Parathyroid adenoma (tissue), 2 donors: Measurements from ENCODE around the gene ZNF84.

Experiments
- H2AFZ ChIP-seq: fragments of 300-600 bp; sonication (generic); one replicate; pipeline ENCODE4 v1.7.0; 2017; ENCODE audit warnings: antibody characterized with exemption, mild to moderate bottlenecking
- H3K27ac ChIP-seq: fragments of 300-600 bp; sonication (generic); one replicate; pipeline ENCODE4 v1.7.0; 2017
- H3K27me3 ChIP-seq: fragments of 300-600 bp; sonication (generic); one replicate; pipeline ENCODE4 v1.7.0; 2017; ENCODE audit warnings: low read length; ENCODE audit not compliant: control insufficient read depth, insufficient read depth
- H3K36me3 ChIP-seq: fragments of 300-600 bp; sonication (generic); one replicate; pipeline ENCODE4 v1.7.0; 2017; ENCODE audit warnings: low read length; ENCODE audit not compliant: control insufficient read depth, insufficient read depth
- H3K4me1 ChIP-seq: fragments of 300-600 bp; sonication (generic); one replicate; pipeline ENCODE4 v1.7.0; 2017; ENCODE audit warnings: control low read depth
- H3K4me2 ChIP-seq: fragments of 300-600 bp; sonication (generic); one replicate; pipeline ENCODE4 v1.7.0; 2017; ENCODE audit warnings: low read length
- H3K4me3 ChIP-seq: fragments of 300-600 bp; sonication (generic); one replicate; pipeline ENCODE4 v1.7.0; 2017; ENCODE audit warnings: low read depth, low read length
- H3K79me2 ChIP-seq: fragments of 300-600 bp; sonication (generic); one replicate; pipeline ENCODE4 v1.7.0; 2017; ENCODE audit warnings: control low read depth
- H3K9ac ChIP-seq: fragments of 300-600 bp; sonication (generic); one replicate; pipeline ENCODE4 v1.7.0; 2017; ENCODE audit warnings: mild to moderate bottlenecking
- H3K9me3 ChIP-seq: fragments of 300-600 bp; sonication (generic); one replicate; pipeline ENCODE4 v1.7.0; 2017; ENCODE audit warnings: low read length; ENCODE audit not compliant: control insufficient read depth
- TF ChIP-seq, protein P1 (sequence below): fragments of 300-600 bp; sonication (generic); IDR thresholded peaks from one replicate; pipeline ENCODE4 v1.7.0; 2017; ENCODE audit warnings: antibody characterized with exemption, mild to moderate bottlenecking
- donor health status: primary hyperparathyroidism.

Gene ZNF84

DNA sequence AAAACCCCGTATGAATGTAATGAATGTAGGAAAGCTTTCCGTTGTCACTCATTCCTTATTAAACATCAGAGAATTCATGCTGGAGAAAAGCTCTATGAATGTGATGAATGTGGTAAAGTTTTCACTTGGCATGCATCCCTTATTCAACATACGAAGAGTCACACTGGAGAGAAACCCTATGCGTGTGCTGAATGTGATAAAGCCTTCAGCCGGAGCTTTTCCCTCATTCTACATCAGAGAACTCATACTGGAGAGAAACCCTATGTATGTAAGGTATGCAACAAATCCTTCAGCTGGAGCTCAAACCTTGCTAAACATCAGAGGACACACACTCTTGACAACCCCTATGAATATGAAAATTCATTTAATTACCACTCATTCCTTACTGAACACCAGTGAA is 68.9 kb downstream of the ZNF84 start:
- no peaks in the 10 kb centered on the region for H3K79me2 ChIP-seq
- no peak overlapping the region for H3K4me3 ChIP-seq
- no peaks in the 10 kb centered on the region for H3K4me1 ChIP-seq
- H3K27ac ChIP-seq = no peak overlapping the region
- peaks cover 31% of the 10 kb centered on the region for H3K9me3 ChIP-seq
- no peak overlapping the region for H3K9ac ChIP-seq
- H2AFZ ChIP-seq = no peak overlapping the region
- H3K36me3 ChIP-seq = peaks cover 51% of the 10 kb centered on the region
- TF ChIP-seq, protein P1, sequence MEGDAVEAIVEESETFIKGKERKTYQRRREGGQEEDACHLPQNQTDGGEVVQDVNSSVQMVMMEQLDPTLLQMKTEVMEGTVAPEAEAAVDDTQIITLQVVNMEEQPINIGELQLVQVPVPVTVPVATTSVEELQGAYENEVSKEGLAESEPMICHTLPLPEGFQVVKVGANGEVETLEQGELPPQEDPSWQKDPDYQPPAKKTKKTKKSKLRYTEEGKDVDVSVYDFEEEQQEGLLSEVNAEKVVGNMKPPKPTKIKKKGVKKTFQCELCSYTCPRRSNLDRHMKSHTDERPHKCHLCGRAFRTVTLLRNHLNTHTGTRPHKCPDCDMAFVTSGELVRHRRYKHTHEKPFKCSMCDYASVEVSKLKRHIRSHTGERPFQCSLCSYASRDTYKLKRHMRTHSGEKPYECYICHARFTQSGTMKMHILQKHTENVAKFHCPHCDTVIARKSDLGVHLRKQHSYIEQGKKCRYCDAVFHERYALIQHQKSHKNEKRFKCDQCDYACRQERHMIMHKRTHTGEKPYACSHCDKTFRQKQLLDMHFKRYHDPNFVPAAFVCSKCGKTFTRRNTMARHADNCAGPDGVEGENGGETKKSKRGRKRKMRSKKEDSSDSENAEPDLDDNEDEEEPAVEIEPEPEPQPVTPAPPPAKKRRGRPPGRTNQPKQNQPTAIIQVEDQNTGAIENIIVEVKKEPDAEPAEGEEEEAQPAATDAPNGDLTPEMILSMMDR = no peak
- no peaks in the 10 kb centered on the region for H3K27me3 ChIP-seq
- H3K4me2 ChIP-seq = no peak overlapping the region

DNA sequence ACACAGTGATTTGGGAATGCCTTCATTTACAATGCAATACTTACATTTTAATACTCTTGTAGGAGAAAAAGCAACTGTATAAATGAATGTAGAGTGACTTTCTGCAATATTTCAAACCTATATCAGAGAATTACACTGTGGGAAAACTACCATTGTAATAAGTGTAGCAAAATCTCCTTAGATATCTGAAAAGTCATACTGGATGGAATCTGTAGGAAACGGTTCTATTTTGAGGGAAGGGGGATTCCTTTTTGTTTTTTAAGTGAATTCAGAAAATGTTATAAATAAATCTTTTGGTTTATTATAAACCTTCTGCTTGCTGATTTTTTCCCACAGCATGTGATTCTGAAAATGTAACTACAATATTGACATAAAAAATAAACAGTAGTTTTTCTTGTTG is 69.8 kb downstream of the ZNF84 start:
- Histone ChIP-seq H2AFZ (no peak overlapping the region), H3K4me1 (no peaks in the 10 kb centered on the region), H3K4me3 (no peak overlapping the region), H3K9me3 (peaks cover 31% of the 10 kb centered on the region), H3K9ac (no peak overlapping the region), H3K27ac (no peak overlapping the region), H3K4me2 (no peak overlapping the region), H3K36me3 (peaks cover 50% of the 10 kb centered on the region), H3K79me2 (no peaks in the 10 kb centered on the region), H3K27me3 (no peaks in the 10 kb centered on the region)
- TF ChIP-seq, protein P1 = no peak

- no peak overlapping the region for H3K27ac ChIP-seq
- TF ChIP-seq, protein P1 = no peak
- no peak overlapping the region for H2AFZ ChIP-seq
- no peaks in the 10 kb centered on the region for H3K4me1 ChIP-seq
- H3K79me2 ChIP-seq = no peaks in the 10 kb centered on the region
- no peak overlapping the region for H3K4me3 ChIP-seq
- H3K27me3 ChIP-seq = no peaks in the 10 kb centered on the region
- peaks cover 44% of the 10 kb centered on the region for H3K36me3 ChIP-seq
- H3K9ac ChIP-seq = no peak overlapping the region
- peaks cover 28% of the 10 kb centered on the region for H3K9me3 ChIP-seq
- no peak overlapping the region for H3K4me2 ChIP-seq
These were observed 70.8 kb downstream of the ZNF84 start for GRCh38 chr12:133108150-133108549.
